HAP-1 (cell line): ENCODE results near the gene CCDC7.

Experiments
- DNase-seq, 2 experiments: peaks; one replicate each; pipeline ENCODE4 v3.0.0-alpha.2; 2016 to 2020; ENCODE audit warnings: low spot score in 2 of 2
- H3K27me3 ChIP-seq: fragments of 250-450 bp; sonication (Bioruptor Pico); 2 replicates; pipeline ENCODE4 v1.5.1; 2020; ENCODE audit warnings: low read depth, mild to moderate bottlenecking, moderate library complexity
- H3K36me3 ChIP-seq: fragments of 250-450 bp; sonication (Bioruptor Pico); replicated peaks from 2 replicates; pipeline ENCODE4 v1.5.1; 2020; ENCODE audit warnings: mild to moderate bottlenecking
- H3K4me1 ChIP-seq: fragments of 250-450 bp; sonication (Bioruptor Pico); 2 replicates; pipeline ENCODE4 v1.5.1; 2020; ENCODE audit warnings: mild to moderate bottlenecking
- H3K4me3 ChIP-seq: fragments of 250-450 bp; sonication (Bioruptor Pico); 2 replicates; pipeline ENCODE4 v1.5.1; 2020; ENCODE audit warnings: mild to moderate bottlenecking, moderate library complexity
- H3K9me3 ChIP-seq: fragments of 250-450 bp; sonication (Bioruptor Pico); 2 replicates; pipeline ENCODE4 v1.5.1; 2020; ENCODE audit warnings: mild to moderate bottlenecking, moderate library complexity
- in situ Hi-C: fragments of 300-500 bp; cut with MboI; formaldehyde crosslinking; loops from 3 replicates; pipeline ENCODE4 v1.14.3; 2020; ENCODE audit warnings: low sequenced_read_pairs, inconsistent platforms, mixed read lengths

CCDC7 gene

DNA sequence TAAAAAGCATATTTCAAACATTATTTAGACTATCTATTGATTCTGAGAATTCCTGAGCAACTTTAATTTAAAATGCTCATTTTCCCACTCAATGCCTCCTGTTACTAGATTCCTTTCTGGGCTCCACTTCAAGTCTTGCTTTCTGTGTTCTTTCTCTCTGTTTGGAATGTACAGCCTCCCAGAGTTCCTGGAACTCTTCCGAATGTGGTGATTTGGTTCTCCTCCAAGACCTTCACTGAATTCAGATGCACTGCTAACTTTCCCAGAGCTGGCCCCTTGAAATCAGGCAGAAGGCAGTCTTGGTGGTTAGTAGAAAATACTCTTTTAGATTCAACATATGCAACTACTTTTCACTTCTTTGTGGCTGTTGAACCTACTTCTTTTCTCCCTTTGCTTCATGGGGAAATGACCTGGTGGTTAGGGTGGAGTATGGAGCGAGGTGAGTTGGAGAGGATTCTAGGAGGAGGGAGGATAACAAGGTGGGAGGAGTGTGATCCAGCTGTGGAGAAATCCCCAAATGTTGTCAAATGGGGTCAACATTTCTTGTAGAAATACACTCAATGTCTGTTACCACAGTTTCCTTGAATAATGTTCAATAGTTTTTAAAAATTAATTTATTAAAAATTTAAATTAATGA lies 27.9 kb upstream of the CCDC7 start:
- no peaks in the 10 kb centered on the region for H3K36me3 ChIP-seq
- no peaks in the 10 kb centered on the region for H3K9me3 ChIP-seq
- in situ Hi-C loops = no loop called here
- H3K27me3 ChIP-seq = 0 out of 2 replicates have a peak, but pooled peaks cover 2% of the 10 kb centered on the region
- no peaks in the 10 kb centered on the region for H3K4me1 ChIP-seq
- H3K4me3 ChIP-seq = no peak overlapping the region
- DNase-seq = no peak

DNA sequence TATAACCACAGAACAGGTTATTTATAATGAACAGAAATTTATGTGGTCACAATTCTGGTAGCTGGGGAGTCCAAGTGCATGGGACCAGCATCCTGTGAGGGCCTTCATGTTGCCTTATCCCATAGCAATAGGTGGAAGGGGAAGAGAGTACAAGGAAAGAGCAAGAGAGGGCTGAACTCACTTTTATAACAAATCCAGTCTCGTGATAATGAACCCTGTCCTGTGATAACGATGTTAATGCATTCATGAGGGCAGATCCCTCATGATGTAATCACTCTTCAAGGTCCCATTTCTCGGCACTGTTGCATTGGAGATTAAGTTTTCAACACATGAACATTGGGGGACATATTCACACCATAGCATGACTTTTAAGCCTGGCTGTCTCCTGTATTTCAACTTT lies 27.4 kb upstream of the CCDC7 start:
- no peak for DNase-seq
- in situ Hi-C loops = no loop called here
- H3K4me1 ChIP-seq = no peaks in the 10 kb centered on the region
- no peaks in the 10 kb centered on the region for H3K36me3 ChIP-seq
- H3K27me3 ChIP-seq = 0 out of 2 replicates have a peak, but pooled peaks cover 2% of the 10 kb centered on the region
- H3K9me3 ChIP-seq = no peaks in the 10 kb centered on the region
- H3K4me3 ChIP-seq = no peak overlapping the region

DNA sequence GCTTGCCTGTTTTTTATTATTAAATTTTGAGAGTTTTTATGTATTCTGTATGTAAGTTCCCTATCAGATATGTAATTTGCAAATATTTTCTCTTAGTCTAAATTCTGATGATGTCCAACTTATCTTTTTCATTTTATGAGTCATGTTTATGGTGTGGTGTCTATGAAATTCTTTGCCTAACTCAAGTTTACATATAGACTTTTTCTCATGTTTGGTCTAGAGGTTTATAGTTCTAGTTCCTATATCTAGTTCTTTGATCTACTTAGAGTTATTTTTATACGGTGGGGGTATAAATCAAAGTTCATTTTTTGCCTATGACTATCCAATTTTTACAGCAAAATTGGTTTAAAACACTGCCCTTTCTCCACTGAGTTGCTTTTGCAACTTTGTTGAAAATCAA lies 26.3 kb upstream of the CCDC7 start:
- in situ Hi-C loops = no loop called here
- Histone ChIP-seq H3K4me3 (no peak overlapping the region), H3K36me3 (no peaks in the 10 kb centered on the region), H3K27me3 (0 out of 2 replicates have a peak, but pooled peaks cover 2% of the 10 kb centered on the region), H3K9me3 (no peaks in the 10 kb centered on the region), H3K4me1 (no peaks in the 10 kb centered on the region)
- DNase-seq = no peak

DNA sequence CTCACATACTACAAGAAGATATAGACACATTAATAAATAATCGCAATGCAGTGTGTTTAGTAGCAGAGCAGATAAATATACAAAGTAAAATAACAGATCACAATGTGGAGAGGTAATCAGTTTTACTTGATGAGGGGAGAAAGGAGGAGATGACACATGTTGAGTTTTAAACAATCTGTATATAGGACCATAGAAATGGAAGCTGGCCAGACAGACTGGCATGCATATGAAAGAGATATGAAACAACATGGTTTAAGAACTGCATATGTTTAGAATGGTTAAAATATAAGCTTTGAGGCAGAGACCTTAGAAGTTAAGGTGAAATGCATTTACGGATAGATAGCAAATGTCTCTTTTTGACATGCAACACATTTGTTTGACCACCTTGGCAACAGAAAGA lies 19.8 kb upstream of the CCDC7 start:
- H3K36me3 ChIP-seq = no peaks in the 10 kb centered on the region
- H3K9me3 ChIP-seq = no peaks in the 10 kb centered on the region
- no peaks in the 10 kb centered on the region for H3K27me3 ChIP-seq
- DNase-seq = no peak
- in situ Hi-C loops = no loop called here
- H3K4me3 ChIP-seq = no peak overlapping the region
- H3K4me1 ChIP-seq = no peaks in the 10 kb centered on the region

DNA sequence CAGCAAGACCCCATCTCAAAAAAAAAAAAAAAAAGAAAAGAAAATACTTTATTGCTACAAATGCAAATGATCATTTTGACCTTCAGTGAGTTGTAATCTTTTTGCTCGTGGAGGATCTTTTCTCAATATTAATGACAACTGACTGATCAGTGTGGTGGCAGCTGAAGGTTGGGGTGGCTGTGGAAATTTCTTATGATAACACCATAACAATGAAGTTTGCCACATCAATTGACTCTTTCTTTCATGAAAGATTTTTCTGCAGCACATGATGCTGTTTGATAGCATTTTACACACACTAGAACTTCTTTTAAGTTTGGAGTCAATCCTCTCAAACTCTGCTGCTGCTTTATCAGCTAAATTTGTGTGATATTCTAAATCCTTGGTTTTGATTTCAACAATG lies 12.4 kb upstream of the CCDC7 start:
- no peaks in the 10 kb centered on the region for H3K27me3 ChIP-seq
- no peaks in the 10 kb centered on the region for H3K4me1 ChIP-seq
- H3K4me3 ChIP-seq = no peak overlapping the region
- no peaks in the 10 kb centered on the region for H3K36me3 ChIP-seq
- in situ Hi-C loops = no loop called here
- no peaks in the 10 kb centered on the region for H3K9me3 ChIP-seq
- DNase-seq = no peak

DNA sequence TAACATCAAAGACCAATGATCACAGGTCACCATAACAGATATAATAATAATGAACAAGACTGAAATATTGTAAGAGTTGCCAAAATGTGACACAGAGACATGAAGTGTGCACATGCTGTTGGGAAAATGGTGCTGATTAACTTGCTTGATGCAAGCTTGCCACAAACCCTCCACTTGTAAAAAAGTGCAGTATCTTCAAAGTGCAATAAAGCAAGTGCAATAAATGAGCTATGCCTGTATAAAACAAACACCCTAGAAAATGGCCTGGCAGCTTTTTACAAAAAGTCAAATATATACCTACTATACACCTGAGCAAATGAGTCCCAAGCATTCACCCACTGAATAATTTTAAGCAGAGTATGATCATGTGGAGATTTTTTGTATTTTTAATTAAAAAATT lies 9.7 kb upstream of the CCDC7 start:
- no peak for DNase-seq
- H3K4me1 ChIP-seq = no peaks in the 10 kb centered on the region
- in situ Hi-C loops = no loop called here
- no peaks in the 10 kb centered on the region for H3K9me3 ChIP-seq
- H3K27me3 ChIP-seq = no peaks in the 10 kb centered on the region
- no peaks in the 10 kb centered on the region for H3K36me3 ChIP-seq
- H3K4me3 ChIP-seq = no peak overlapping the region

DNA sequence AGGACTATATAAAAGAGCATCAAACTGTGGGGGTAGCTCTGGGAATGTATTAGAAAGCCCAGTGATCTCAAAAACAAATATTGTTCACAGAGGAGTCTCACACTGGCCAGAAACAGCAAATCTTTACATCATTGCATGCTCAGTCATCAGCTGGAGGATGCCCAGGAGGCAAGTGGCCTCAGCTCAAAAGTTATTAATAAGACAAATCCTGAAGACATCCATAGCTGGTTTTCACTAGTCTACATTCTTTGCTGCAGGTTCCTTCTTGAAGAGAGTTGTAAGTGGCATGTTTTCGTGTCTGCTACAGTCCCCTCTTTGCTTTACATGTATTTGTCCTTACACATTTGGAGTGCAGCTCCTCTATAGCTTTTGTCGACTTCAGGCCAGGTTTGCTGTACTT lies 8.6 kb upstream of the CCDC7 start:
- in situ Hi-C loops = no loop called here
- no peak for DNase-seq
- H3K9me3 ChIP-seq = no peaks in the 10 kb centered on the region
- no peaks in the 10 kb centered on the region for H3K36me3 ChIP-seq
- H3K27me3 ChIP-seq = no peaks in the 10 kb centered on the region
- no peak overlapping the region for H3K4me3 ChIP-seq
- no peaks in the 10 kb centered on the region for H3K4me1 ChIP-seq

DNA sequence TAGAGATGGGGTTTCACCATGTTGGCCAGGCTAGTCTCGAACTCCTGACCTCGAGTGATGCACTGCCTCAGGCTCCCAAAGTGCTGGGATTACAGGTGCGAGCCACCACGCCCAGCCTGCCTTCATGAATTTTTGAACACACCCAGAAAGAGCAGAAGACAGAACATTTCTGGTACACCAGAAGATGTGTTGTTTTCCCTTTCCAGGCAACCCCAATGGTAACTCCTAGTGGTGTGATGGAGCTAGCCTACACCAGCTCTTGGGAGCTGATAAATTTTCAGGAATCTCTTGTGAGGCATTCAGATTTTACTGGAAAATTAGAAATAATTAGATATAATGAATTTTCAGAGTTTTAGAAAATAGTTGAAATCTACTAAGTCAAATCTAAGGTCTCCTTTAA lies 904 bp upstream of the CCDC7 start:
- H3K4me3 ChIP-seq = peak overlapping the region; percentile 43
- DNase-seq = no peak

DNA sequence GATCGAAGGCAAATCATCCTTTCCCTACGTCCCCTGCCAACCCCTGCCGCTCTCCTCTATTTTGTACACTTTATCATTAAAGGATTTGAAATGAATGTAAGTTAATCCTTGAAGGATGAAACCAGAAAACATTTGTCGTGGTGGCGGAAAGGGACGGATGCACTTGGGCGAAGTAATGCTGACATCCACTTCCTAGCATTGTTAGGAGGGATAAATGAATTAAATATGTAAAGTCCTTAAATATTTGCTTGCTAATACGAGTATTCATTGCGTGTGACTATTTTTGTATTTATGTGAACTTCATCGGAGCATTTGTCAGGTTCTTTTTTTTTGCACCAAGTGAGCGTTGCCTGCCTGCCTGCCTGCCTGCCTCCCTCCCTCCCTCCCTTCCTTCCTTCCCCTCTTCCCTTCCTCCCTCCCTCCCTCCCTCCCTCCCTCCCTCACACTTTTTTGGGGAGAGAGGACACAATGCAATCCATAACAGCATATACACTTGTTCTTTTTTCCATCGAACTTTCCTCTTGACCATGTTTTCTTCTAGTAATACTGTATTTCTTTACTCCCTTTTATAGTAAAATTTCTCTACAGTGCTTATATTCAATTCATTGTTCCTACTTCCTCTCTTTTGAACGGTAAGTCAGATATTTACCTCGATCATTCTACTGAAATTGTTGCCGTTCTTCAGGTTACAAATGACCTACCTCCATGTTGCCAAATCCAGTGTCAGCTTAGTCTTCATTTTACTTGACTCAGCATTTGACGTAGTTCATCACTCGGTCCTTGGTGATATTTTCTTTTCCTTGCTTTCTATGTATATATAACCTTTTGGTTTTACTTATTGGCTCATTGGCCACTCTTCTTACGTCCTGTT lies 831 bp downstream of the CCDC7 start:
- Histone ChIP-seq H3K4me3 (peak overlapping the region; percentile 43), H3K36me3 (no peaks in the 10 kb centered on the region), H3K27me3 (peaks cover 2% of the 10 kb centered on the region; the same call in 1 of the 2 replicates), H3K4me1 (peaks cover 9% of the 10 kb centered on the region), H3K9me3 (0 out of 2 replicates have a peak, but pooled peaks cover 3% of the 10 kb centered on the region)
- DNase-seq = peak in 1 of 2 experiments; percentile 8
- in situ Hi-C loops = no loop called here

More for the DNA sequence above, 904 bp upstream of the CCDC7 start:
- Histone ChIP-seq H3K27me3 (peaks cover 2% of the 10 kb centered on the region; the same call in 1 of the 2 replicates), H3K9me3 (0 out of 2 replicates have a peak, but pooled peaks cover 3% of the 10 kb centered on the region), H3K4me1 (peaks cover 9% of the 10 kb centered on the region), H3K36me3 (no peaks in the 10 kb centered on the region)
- in situ Hi-C loops = no loop called here

DNA sequence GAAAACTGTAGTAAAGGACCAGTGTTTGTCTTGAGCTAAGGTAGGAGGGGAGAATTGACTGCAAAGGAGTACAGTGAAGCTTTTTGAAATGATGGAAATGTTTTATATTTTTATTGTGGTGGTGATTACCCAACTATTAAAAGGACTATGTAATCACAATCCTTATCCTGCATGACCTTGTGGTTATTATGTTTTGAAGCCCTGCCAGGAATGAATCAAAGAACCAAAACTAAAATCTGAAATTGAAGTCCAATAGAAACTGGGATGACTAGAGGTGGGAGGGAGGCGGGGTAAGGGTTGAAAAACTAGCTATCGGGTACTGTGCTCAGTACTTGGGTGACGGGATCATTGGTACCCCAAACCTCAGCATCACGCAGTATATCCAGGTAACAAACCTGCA lies 8.2 kb downstream of the CCDC7 start:
- in situ Hi-C loops = no loop called here
- no peaks in the 10 kb centered on the region for H3K4me1 ChIP-seq
- H3K36me3 ChIP-seq = no peaks in the 10 kb centered on the region
- no peak for DNase-seq
- H3K27me3 ChIP-seq = no peaks in the 10 kb centered on the region
- no peaks in the 10 kb centered on the region for H3K9me3 ChIP-seq
- no peak overlapping the region for H3K4me3 ChIP-seq

DNA sequence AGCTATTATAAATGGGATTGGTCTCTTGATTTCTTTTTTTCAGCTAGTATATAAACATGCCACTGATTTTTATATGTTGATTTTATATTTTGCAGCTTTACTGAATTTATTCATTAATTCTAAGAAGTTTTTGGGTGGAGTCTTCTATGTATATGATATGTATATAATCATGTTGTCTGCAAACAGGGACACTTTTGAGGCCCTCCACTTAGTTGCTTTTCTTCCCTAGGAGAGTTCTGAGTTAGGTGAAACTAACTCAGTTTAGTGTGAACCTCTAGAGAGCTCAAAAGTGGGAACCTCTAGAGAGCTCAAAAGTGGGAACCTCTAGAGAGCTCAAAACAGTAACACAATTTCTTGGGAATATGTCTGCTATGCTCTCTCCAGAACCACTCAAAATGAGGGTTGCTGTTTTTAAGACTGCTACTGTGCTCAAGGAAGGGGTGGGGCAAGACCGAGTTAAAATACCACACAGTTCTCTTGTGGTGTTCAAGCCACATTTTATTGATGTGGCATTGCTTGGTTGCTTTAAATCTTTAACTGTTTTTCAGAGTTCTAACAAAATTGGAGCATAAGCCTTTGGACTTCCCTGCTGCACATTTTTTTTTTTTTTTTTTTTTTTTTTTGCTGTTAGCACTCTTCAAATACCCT lies 13.2 kb downstream of the CCDC7 start:
- DNase-seq = no peak
- no peaks in the 10 kb centered on the region for H3K9me3 ChIP-seq
- no peak overlapping the region for H3K4me3 ChIP-seq
- no peaks in the 10 kb centered on the region for H3K36me3 ChIP-seq
- H3K27me3 ChIP-seq = no peaks in the 10 kb centered on the region
- no peaks in the 10 kb centered on the region for H3K4me1 ChIP-seq
- in situ Hi-C loops = no loop called here

DNA sequence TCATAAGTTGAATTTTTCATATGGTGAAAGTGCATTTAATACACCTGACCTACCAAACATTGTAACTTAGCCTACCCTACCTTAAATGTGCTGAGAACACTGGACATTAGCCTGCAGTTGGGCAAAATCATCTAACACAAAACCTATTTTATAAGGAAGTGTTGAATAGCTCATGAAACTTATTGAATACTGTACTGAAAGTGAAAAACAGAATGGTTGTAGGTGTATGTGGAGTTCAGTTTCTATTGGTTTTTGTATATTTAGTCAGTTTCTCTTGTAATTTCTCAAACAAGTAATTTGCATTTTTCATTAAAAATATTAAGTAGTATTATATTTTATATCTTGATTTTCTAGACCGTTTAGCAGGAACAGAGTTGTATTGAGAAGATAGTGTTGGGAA lies 15.3 kb downstream of the CCDC7 start:
- no peaks in the 10 kb centered on the region for H3K4me1 ChIP-seq
- in situ Hi-C loops = no loop called here
- DNase-seq = no peak
- no peaks in the 10 kb centered on the region for H3K27me3 ChIP-seq
- H3K4me3 ChIP-seq = no peak overlapping the region
- H3K36me3 ChIP-seq = no peaks in the 10 kb centered on the region
- no peaks in the 10 kb centered on the region for H3K9me3 ChIP-seq

DNA sequence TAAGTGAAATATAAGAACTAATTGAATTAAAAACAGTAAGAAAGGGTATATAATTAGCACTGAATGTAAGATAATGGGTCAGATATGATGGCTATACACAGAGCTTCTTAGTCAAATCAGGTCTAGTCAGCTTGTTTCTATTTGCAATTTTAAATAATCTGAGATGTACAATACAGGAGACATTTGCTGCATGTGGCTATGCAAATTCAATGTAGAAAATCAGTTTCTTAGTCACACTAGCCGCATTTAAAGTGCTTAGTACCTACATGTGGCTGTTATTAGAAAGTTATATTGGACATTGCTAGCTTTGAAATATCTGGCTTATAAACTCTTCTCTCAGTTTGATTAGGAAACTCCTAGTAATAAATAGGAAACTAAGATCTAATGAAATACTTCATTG lies 25.3 kb downstream of the CCDC7 start:
- no peak for DNase-seq
- no peaks in the 10 kb centered on the region for H3K36me3 ChIP-seq
- no peaks in the 10 kb centered on the region for H3K27me3 ChIP-seq
- H3K4me1 ChIP-seq = no peaks in the 10 kb centered on the region
- in situ Hi-C loops = no loop called here
- H3K4me3 ChIP-seq = no peak overlapping the region
- H3K9me3 ChIP-seq = no peaks in the 10 kb centered on the region

DNA sequence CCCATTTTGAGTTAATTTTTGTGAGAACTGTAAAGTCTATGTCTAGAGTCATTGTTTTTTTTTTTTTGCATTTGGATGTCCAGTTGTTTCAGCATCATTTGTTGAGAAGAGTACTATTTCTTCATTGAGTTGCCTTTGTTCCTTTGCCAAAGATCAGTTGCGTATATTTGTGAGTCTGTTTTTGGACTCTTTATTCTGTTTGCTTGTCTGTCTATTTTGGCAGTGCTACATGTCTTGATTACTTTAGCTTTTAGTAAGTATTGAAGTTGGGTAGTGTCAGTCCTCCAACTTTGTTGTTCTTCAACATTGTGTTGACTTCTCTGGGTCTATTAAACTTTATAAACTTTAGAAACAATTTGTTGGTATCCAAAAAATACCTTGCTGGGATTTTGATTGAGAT lies 31.6 kb downstream of the CCDC7 start:
- in situ Hi-C loops = no loop called here
- no peaks in the 10 kb centered on the region for H3K36me3 ChIP-seq
- H3K27me3 ChIP-seq = no peaks in the 10 kb centered on the region
- no peak for DNase-seq
- H3K4me1 ChIP-seq = no peaks in the 10 kb centered on the region
- no peak overlapping the region for H3K4me3 ChIP-seq
- no peaks in the 10 kb centered on the region for H3K9me3 ChIP-seq
